ENCODE measurements around the gene SLC16A7. TPM values are rescaled to one million over a fixed set of nuclear protein-coding genes. Genes with fewer than 3 reads are reported as not detected.

SLC16A7 gene
- total RNA-seq, 1 donor from 2014 or later, result 10.0 TPM

DNA sequence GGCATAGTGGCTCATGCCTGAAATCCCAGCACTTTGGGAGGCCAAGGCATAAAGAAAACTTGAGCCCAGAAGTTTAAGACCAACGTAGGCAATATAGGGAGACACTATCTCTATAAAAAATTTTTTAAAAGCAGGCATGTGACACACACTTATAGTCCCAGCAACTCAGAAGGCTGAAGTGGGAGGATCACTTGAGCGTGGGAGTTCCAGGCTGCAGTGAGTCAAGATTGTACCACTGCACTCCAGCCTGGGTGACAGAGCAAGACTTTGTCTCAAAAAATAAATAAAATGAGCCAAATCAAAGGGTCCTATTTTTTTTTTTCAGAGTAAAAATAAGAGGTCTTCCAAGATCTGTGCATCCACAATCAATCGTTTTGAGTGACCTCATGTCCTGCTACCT lies 237.6 kb downstream of the SLC16A7 start:
- Histone ChIP-seq H3K27me3 (ENCODE audit: control insufficient read depth, insufficient read depth, low read length) (no peaks in the 10 kb centered on the region), H3K4me3 (ENCODE audit: low read depth, low read length) (no peak overlapping the region), H3K36me3 (ENCODE audit: control insufficient read depth, insufficient read depth, low read length) (no peaks in the 10 kb centered on the region)
- DNase-seq (ENCODE audit: low read depth) (no peak), FAIRE-seq (no peak)
- TF ChIP-seq, protein P1, sequence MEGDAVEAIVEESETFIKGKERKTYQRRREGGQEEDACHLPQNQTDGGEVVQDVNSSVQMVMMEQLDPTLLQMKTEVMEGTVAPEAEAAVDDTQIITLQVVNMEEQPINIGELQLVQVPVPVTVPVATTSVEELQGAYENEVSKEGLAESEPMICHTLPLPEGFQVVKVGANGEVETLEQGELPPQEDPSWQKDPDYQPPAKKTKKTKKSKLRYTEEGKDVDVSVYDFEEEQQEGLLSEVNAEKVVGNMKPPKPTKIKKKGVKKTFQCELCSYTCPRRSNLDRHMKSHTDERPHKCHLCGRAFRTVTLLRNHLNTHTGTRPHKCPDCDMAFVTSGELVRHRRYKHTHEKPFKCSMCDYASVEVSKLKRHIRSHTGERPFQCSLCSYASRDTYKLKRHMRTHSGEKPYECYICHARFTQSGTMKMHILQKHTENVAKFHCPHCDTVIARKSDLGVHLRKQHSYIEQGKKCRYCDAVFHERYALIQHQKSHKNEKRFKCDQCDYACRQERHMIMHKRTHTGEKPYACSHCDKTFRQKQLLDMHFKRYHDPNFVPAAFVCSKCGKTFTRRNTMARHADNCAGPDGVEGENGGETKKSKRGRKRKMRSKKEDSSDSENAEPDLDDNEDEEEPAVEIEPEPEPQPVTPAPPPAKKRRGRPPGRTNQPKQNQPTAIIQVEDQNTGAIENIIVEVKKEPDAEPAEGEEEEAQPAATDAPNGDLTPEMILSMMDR (IDR thresholded peaks at IDR 0.05; ENCODE audit: insufficient read depth, low read length, severe bottlenecking), result no peak

DNA sequence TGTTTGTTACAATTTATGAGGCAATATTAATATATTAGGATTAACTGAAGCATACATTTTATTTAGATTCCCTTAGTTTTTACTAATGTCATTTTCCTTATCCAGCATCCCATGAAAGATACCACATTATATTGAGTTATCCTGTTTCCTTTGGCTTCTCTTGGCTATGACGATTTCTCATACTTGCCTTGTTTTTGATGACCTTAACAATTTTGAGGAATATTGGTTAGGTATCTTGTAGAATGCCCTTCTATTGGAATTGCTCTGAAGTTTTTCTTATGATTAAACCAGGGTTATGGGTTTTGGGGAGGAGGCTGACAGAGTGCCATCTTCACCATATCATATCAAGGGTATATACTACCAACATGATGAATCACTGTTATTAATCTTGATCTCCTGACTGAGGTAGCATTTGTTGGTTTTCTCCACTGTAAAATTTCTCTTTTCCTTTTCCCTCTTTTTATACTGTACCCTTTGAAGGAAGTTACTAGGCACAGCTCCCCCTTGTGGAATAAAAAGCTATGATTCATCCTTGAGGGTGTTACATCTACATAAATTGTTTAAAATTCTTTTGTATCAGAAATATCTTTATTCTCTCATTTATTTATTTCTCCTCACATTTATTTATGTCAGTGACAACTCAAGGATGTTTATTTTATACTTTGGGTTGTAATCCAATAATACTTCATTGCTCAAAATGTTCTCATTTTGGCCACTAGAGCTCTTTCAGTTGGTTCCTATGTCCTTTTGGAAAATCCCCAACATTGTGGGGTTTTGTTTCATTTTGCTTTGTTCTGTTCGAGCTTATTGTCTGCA lies 239.0 kb downstream of the SLC16A7 start:
- FAIRE-seq, result no peak
- TF ChIP-seq, protein P1 (IDR thresholded peaks at IDR 0.05; ENCODE audit: insufficient read depth, low read length, severe bottlenecking), result peak; percentile 31
- Histone ChIP-seq H3K4me3 (ENCODE audit: low read depth, low read length) (no peak overlapping the region), H3K36me3 (ENCODE audit: control insufficient read depth, insufficient read depth, low read length) (no peaks in the 10 kb centered on the region), H3K27me3 (ENCODE audit: control insufficient read depth, insufficient read depth, low read length) (no peaks in the 10 kb centered on the region)
- DNase-seq (ENCODE audit: low read depth), result peak; percentile 41

All from bronchial epithelial cell (primary cell).